C4-2B (cell line): ENCODE measurements around the gene F2RL1.

Source experiments
- ZFX ChIP-seq: fragments of 450-650 bp; IDR thresholded peaks from 2 replicates; pipeline ENCODE4 v1.6.1; 2017
- TF ChIP-seq, protein P1 (sequence below): fragments of 450-650 bp; conservative IDR thresholded peaks from 2 replicates; pipeline ENCODE4 v1.5.1; 2017; ENCODE audit warnings: mild to moderate bottlenecking

DNA sequence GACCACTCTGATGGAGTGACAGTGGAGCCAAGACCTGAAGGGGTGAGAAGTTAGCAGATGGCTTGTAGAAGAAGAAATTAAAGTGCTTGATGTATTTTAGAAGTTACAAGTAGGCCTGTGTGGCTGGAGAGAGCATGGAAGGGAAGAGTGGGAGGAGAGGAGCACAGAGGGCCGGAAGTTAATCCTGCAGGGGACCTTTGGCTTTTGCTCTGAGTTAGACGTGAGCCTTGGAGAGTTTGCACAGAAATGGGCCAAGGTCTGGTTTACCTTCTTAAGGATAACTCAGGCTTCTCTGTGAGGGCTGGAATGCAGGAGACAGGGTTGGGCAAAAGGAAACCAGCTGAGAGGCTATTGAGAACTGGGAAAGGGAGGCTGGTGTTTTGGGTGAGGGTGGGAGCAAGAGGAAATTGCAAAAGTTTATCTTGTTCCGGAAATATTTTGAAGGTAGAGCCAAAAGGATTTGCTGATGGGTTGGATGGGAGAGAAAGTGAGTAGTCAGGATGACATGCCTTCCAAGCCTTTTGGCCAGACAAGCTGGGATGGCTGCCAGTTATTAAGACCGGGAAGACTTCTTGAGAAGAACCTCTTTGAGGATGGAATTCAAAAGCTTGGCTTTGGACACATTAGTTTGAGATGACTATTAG, 17.5 kb upstream of the F2RL1 start:
- TF ChIP-seq, protein P1, sequence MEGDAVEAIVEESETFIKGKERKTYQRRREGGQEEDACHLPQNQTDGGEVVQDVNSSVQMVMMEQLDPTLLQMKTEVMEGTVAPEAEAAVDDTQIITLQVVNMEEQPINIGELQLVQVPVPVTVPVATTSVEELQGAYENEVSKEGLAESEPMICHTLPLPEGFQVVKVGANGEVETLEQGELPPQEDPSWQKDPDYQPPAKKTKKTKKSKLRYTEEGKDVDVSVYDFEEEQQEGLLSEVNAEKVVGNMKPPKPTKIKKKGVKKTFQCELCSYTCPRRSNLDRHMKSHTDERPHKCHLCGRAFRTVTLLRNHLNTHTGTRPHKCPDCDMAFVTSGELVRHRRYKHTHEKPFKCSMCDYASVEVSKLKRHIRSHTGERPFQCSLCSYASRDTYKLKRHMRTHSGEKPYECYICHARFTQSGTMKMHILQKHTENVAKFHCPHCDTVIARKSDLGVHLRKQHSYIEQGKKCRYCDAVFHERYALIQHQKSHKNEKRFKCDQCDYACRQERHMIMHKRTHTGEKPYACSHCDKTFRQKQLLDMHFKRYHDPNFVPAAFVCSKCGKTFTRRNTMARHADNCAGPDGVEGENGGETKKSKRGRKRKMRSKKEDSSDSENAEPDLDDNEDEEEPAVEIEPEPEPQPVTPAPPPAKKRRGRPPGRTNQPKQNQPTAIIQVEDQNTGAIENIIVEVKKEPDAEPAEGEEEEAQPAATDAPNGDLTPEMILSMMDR, result no peak
- no peak for TF ChIP-seq ZFX
